HG03432 (cell line): Measurements from ENCODE around the gene ARSA.
A peak's percentile ranks its signal among the peaks of the same experiment; 100 is the strongest.
"Not testable (repeated sequence)": the region's sequence is repeated elsewhere in the genome, so short reads cannot be mapped to it uniquely, and the experiment has no call there.

Experiments used
- ATAC-seq: cut with Tn5 transposase; IDR thresholded peaks from one replicate; pipeline ENCODE4 v1.9.1; 2021; ENCODE audit warnings: mild to moderate bottlenecking, moderate library complexity; ENCODE audit not compliant: unreplicated experiment

ARSA gene

GRCh38 chr22:50624347-50625130, 3.4 kb downstream of the ARSA start:
- ATAC-seq: no peak

GRCh38 chr22:50622723-50623327, 5.1 kb downstream of the ARSA start:
- no peak for ATAC-seq

- ATAC-seq: no peak
These were observed 5.8 kb downstream of the ARSA start for GRCh38 chr22:50621948-50622722.

- peak; percentile 35 for ATAC-seq
These were observed 6.5 kb downstream of the ARSA start for GRCh38 chr22:50621356-50621880.

- ATAC-seq: peak; percentile 62
These were observed 7.2 kb downstream of the ARSA start for GRCh38 chr22:50620593-50621355.

- not testable (repeated sequence) for ATAC-seq
These were observed 13.7 kb downstream of the ARSA start for GRCh38 chr22:50614296-50614695.

GRCh38 chr22:50613291-50613981, 14.5 kb downstream of the ARSA start:
- no peak for ATAC-seq

- no peak for ATAC-seq
These were observed 15.3 kb downstream of the ARSA start for GRCh38 chr22:50612528-50613221.

- ATAC-seq: no peak
These were observed 15.8 kb downstream of the ARSA start for GRCh38 chr22:50612168-50612527.

- no peak for ATAC-seq
These were observed 16.5 kb downstream of the ARSA start for GRCh38 chr22:50611341-50612060.

- ATAC-seq: no peak
These were observed 17.4 kb downstream of the ARSA start for GRCh38 chr22:50610581-50610980.

GRCh38 chr22:50610041-50610451, 17.9 kb downstream of the ARSA start:
- no peak for ATAC-seq

- ATAC-seq: no peak
These were observed 18.4 kb downstream of the ARSA start for GRCh38 chr22:50609599-50609998.

- ATAC-seq: no peak
These were observed 19.0 kb downstream of the ARSA start for GRCh38 chr22:50608996-50609395.

- not testable (repeated sequence) for ATAC-seq
These were observed 19.7 kb downstream of the ARSA start for GRCh38 chr22:50608058-50608840.

GRCh38 chr22:50607659-50608020, 20.3 kb downstream of the ARSA start:
- no peak for ATAC-seq

GRCh38 chr22:50606946-50607658, 20.9 kb downstream of the ARSA start:
- ATAC-seq: no peak
